KMS-11 (cell line): Measurements from ENCODE around the gene SNCAIP.

Experiments used
- H2AFZ ChIP-seq: fragments of 200-600 bp; sonication (generic); 2 replicates; pipeline ENCODE4 v1.6.1; 2016; ENCODE audit warnings: antibody characterized with exemption, mixed run types, low read depth
- H3K27ac ChIP-seq: fragments of 200-600 bp; sonication (generic); 2 replicates; pipeline ENCODE4 v1.6.1; 2016; ENCODE audit warnings: mild to moderate bottlenecking, mixed run types
- H3K27me3 ChIP-seq: fragments of 200-600 bp; sonication (generic); 2 replicates; pipeline ENCODE4 v1.6.1; 2017; ENCODE audit warnings: mild to moderate bottlenecking, low read depth, mixed run types, moderate library complexity; ENCODE audit not compliant: insufficient read depth
- H3K36me3 ChIP-seq: fragments of 200-600 bp; sonication (generic); 2 replicates; pipeline ENCODE4 v1.6.1; 2017; ENCODE audit warnings: mild to moderate bottlenecking, mixed run types; ENCODE audit not compliant: insufficient read depth
- H3K4me1 ChIP-seq: fragments of 200-600 bp; sonication (generic); 2 replicates; pipeline ENCODE4 v1.6.1; 2016; ENCODE audit warnings: mild to moderate bottlenecking, low read depth, mixed run types; ENCODE audit not compliant: poor library complexity, severe bottlenecking
- H3K4me2 ChIP-seq: fragments of 200-600 bp; sonication (generic); 2 replicates; pipeline ENCODE4 v1.7.0; 2016; ENCODE audit warnings: mild to moderate bottlenecking, mixed run types
- H3K4me3 ChIP-seq: fragments of 200-600 bp; sonication (generic); IDR thresholded peaks from 2 replicates; pipeline ENCODE4 v1.6.1; 2017; ENCODE audit warnings: low read depth, low read length, mixed read lengths; ENCODE audit not compliant: insufficient read depth
- H3K79me2 ChIP-seq: fragments of 200-600 bp; sonication (generic); 2 replicates; pipeline ENCODE4 v1.6.1; 2016; ENCODE audit warnings: low read depth, mixed run types; ENCODE audit not compliant: insufficient read depth
- H3K9ac ChIP-seq: fragments of 200-600 bp; sonication (generic); 2 replicates; pipeline ENCODE4 v1.6.1; 2016; ENCODE audit warnings: mild to moderate bottlenecking, mixed run types
- H4K20me1 ChIP-seq: fragments of 200-600 bp; sonication (generic); 2 replicates; pipeline ENCODE4 v1.6.1; 2016; ENCODE audit warnings: mild to moderate bottlenecking, mixed run types; ENCODE audit not compliant: insufficient read depth
- TF ChIP-seq, protein P1 (sequence below): fragments of 200-600 bp; sonication (generic); conservative IDR thresholded peaks from 2 replicates; pipeline ENCODE4 v1.6.1; 2017; ENCODE audit warnings: low read depth, mild to moderate bottlenecking, antibody characterized with exemption, low read length, moderate library complexity, mixed read lengths

The SNCAIP gene

DNA sequence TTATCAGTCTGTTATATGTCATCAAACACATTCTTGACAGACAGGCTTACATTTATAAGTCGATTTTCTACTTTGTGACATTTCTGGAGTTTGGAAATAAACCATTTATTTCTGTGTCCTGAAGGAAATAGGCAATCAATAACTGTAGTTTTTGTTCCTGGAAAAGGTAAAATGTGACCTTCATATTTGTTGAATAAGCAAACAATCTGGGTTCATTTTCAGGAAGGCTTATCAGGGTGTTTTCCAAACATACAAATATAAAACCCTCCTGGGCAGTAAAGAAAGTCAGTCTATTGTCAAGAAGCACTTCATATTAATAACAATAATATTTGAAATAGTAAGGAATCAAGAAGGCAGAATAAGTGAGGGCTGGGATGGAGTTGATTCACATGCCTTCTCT is 195.0 kb downstream of the SNCAIP start:
- H3K9ac ChIP-seq = no peak overlapping the region
- H3K4me1 ChIP-seq = no peaks in the 10 kb centered on the region
- H2AFZ ChIP-seq = no peak overlapping the region
- H3K4me2 ChIP-seq = no peak overlapping the region
- no peaks in the 10 kb centered on the region for H3K79me2 ChIP-seq
- H3K27ac ChIP-seq = no peak overlapping the region
- H3K4me3 ChIP-seq = no peak overlapping the region
- H3K36me3 ChIP-seq = no peaks in the 10 kb centered on the region
- H3K27me3 ChIP-seq = no peaks in the 10 kb centered on the region
- H4K20me1 ChIP-seq = no peaks in the 10 kb centered on the region
- TF ChIP-seq, protein P1, sequence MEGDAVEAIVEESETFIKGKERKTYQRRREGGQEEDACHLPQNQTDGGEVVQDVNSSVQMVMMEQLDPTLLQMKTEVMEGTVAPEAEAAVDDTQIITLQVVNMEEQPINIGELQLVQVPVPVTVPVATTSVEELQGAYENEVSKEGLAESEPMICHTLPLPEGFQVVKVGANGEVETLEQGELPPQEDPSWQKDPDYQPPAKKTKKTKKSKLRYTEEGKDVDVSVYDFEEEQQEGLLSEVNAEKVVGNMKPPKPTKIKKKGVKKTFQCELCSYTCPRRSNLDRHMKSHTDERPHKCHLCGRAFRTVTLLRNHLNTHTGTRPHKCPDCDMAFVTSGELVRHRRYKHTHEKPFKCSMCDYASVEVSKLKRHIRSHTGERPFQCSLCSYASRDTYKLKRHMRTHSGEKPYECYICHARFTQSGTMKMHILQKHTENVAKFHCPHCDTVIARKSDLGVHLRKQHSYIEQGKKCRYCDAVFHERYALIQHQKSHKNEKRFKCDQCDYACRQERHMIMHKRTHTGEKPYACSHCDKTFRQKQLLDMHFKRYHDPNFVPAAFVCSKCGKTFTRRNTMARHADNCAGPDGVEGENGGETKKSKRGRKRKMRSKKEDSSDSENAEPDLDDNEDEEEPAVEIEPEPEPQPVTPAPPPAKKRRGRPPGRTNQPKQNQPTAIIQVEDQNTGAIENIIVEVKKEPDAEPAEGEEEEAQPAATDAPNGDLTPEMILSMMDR = no peak

DNA sequence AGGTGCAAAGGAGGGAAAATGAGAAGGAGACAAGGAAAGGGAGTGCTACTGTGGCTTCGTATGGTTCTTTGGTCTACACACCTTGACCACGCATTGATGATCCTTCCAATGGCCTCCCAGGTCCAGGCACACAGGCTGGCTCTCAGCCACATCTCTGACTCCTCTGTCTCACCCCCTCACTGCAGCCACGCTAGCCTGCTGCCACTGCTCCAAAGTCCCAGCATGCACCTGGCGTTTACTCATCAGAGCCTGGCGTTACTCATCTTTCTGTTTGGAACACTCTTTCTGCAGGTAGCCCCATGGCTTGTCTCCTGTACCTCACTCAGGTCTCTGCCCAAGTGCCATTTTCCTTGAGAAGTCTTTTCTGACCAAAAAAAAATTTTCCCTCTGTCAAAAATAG is 195.5 kb downstream of the SNCAIP start:
- no peak overlapping the region for H2AFZ ChIP-seq
- no peaks in the 10 kb centered on the region for H3K27me3 ChIP-seq
- no peak overlapping the region for H3K27ac ChIP-seq
- no peak overlapping the region for H3K9ac ChIP-seq
- no peak overlapping the region for H3K4me2 ChIP-seq
- H3K4me3 ChIP-seq = no peak overlapping the region
- H3K79me2 ChIP-seq = no peaks in the 10 kb centered on the region
- TF ChIP-seq, protein P1 = no peak
- H3K4me1 ChIP-seq = no peaks in the 10 kb centered on the region
- no peaks in the 10 kb centered on the region for H3K36me3 ChIP-seq
- H4K20me1 ChIP-seq = no peaks in the 10 kb centered on the region

DNA sequence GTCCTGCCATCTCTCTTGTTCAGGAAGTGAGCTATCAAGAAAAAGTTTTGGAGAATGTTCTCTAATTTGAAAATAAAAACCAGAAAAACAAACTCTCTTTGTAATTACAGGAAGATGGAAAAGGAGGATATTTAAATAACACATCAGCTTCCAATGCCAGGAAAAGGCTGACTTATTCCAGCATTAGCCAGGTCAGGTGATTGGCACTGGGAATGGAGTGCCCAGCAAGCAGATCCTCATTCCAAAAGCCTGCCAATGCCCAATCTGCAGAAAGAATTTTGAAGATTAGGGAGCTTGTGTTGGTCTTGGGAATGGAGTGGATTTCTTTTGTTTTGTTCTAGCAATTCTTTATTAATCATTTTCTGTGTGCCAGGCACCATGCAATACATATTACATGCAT is 196.6 kb downstream of the SNCAIP start:
- TF ChIP-seq, protein P1 = no peak
- no peaks in the 10 kb centered on the region for H3K79me2 ChIP-seq

More for the DNA sequence above, 196.6 kb downstream of the SNCAIP start:
- Histone ChIP-seq H2AFZ (no peak overlapping the region), H4K20me1 (no peaks in the 10 kb centered on the region), H3K9ac (no peak overlapping the region), H3K4me1 (no peaks in the 10 kb centered on the region), H3K27ac (no peak overlapping the region), H3K36me3 (no peaks in the 10 kb centered on the region), H3K4me3 (no peak overlapping the region), H3K4me2 (no peak overlapping the region), H3K27me3 (no peaks in the 10 kb centered on the region)
